Measurements from ENCODE around the gene MYO5A.

GRCh38 chr15:52575072-52575471 is 46.4 kb upstream of the MYO5A start:
- TF ChIP-seq CEBPB (tag; IDR thresholded peaks at IDR 0.05): no peak
- no peak for TF ChIP-seq CSDE1 (IDR thresholded peaks at IDR 0.05)
- TF ChIP-seq ZNF551 (CRISPR knock-in tag; IDR thresholded peaks at IDR 0.05): no peak
- TF ChIP-seq ZNF407 (IDR thresholded peaks at IDR 0.05; ENCODE audit: low read depth): no peak
- no peak for TF ChIP-seq ZKSCAN8 (CRISPR knock-in tag; IDR thresholded peaks at IDR 0.05)
- no peak for TF ChIP-seq RFX5 (IDR thresholded peaks at IDR 0.05; ENCODE audit: low read depth, low read length)
- TF ChIP-seq POLR2A (conservative IDR thresholded peaks at IDR 0.05): no peak
- no peak for TF ChIP-seq ZHX1 (conservative IDR thresholded peaks at IDR 0.05; ENCODE audit: low read length)
- TF ChIP-seq STAG1 (CRISPR knock-in tag; IDR thresholded peaks at IDR 0.05; ENCODE audit: borderline replicate concordance): no peak
- no peak for TF ChIP-seq EZH2 (IDR thresholded peaks at IDR 0.05; ENCODE audit: borderline replicate concordance, low read depth, low read length)
- TF ChIP-seq ZZZ3 (IDR thresholded peaks at IDR 0.05): no peak
- no peak for TF ChIP-seq GABPB1 (CRISPR knock-in tag; IDR thresholded peaks at IDR 0.05)
- no peak for TF ChIP-seq CREBBP (IDR thresholded peaks at IDR 0.05; ENCODE audit: low read depth, low read length)
- no peak for TF ChIP-seq RERE (CRISPR knock-in tag; IDR thresholded peaks at IDR 0.05; ENCODE audit: borderline replicate concordance)

Measured in K562 (cell line).